Large intestine (tissue), 3 donors: ENCODE results near the gene MIER2. TPM values are rescaled to one million over a fixed set of nuclear protein-coding genes. Genes with fewer than 3 reads are reported as not detected.

Source experiments
- DNase-seq, 2 donors: peaks; one replicate each; pipeline versions ENCODE4 v3.0.0 to v3.0.0-alpha.2; 2013
- H3K27ac ChIP-seq: one replicate; pipeline ENCODE4 v1.5.1; 2013; ENCODE audit warnings: low read length
- H3K27me3 ChIP-seq: 2 replicates; pipeline ENCODE4 v1.6.1; 2013; ENCODE audit warnings: low read length; ENCODE audit not compliant: control insufficient read depth, insufficient read depth
- H3K36me3 ChIP-seq: 2 replicates; pipeline ENCODE4 v1.6.1; 2013; ENCODE audit warnings: low read length; ENCODE audit not compliant: control insufficient read depth, insufficient read depth
- H3K4me1 ChIP-seq: one replicate; pipeline ENCODE4 v1.6.1; 2013; ENCODE audit warnings: low read length; ENCODE audit not compliant: control insufficient read depth, insufficient read depth
- H3K4me3 ChIP-seq: one replicate; pipeline ENCODE4 v1.5.1; 2013; ENCODE audit warnings: low read length
- H3K9me3 ChIP-seq: one replicate; pipeline ENCODE4 v1.6.1; 2013; ENCODE audit warnings: mild to moderate bottlenecking, low read depth, low read length, moderate library complexity; ENCODE audit not compliant: control insufficient read depth
- WGBS: methylation state at CpG from one replicate; pipeline ENCODE4 v1.1.5; 2013; ENCODE audit warnings: low lambda C conversion rate; ENCODE audit not compliant: insufficient coverage; 5-methylcytosine and 5-hydroxymethylcytosine counted together
- polyA plus RNA-seq: library from polyadenylated mRNA; unstranded; fragments of 120-200 nt; gene quantifications from one replicate; pipeline ENCODE4 v1.2.1, GENCODE V29; 2013

The MIER2 gene
- polyA plus RNA-seq, 1 donor: 21.0 TPM

DNA sequence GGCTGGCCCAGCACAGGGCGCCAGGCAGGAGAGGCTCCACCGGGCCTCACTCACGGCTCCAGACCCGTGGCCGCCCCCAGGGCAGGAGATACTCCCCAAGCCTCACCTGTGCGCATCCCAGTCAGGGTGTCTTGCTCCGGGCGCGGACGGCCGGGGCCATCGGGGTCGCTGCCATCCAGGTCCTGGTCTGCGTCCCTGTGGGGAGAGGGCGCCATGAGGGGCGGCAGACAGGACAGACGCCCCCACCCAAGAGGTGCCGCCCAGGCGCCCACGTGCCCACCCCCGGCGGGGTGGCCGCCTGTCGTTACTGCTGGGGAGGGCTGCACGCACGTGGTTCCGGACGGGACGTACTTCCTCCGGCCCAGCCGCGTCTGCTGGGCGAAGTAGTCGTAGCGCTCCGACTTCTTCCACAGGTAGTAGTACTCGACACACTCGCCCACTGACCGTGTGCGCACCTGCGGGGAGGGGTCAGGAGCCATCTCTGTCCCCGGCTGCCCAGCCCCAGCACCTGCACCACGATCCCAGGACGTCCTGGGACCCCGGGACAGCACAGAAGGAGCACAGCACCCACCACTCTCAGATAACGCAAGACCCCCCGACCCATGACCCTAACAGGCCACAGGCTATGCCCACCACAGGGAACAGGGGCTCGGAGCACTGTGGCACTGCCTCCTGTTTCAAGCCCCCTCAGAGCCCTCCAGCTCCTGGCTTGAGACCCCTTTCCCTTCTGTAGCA is 36.0 kb downstream of the MIER2 start:
- peaks cover 2% of the 10 kb centered on the region for H3K4me1 ChIP-seq
- H3K27ac ChIP-seq: no peak overlapping the region
- no peak overlapping the region for H3K4me3 ChIP-seq
- H3K9me3 ChIP-seq: peaks cover 4% of the 10 kb centered on the region
- no CpG with 5 or more reads among the region's 48 CpGs for WGBS
- peaks cover 45% of the 10 kb centered on the region for H3K36me3 ChIP-seq
- DNase-seq: no peak
- H3K27me3 ChIP-seq: no peaks in the 10 kb centered on the region

DNA sequence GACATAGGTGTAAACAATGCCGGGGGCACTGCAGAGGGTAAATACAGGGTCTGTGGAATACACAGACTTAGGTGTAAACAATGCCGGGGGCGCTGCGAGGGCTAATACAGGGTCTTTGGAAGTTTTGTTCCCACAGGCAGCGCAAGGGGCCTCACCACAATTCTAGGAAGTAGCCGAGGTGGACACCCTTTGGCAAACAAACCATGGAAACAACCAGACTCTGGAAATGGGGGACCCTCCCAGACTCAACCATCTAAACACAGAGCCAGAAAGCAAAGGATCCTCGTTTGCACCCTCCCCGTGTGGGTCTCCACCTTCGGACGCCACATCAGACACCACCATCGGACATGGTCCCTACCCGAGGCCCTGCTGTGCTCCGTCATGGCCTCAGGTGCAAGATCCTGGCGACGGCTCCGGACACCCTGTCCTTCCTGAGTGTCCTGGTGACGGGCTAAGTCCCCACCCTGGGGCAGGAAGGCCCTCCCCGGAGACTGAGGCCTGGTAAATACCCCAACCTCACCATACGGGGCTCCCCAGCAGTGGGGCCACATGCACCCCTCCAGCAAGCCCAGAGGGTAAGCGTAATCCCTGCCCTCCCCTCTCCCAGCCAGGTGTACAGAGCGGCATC is 36.7 kb downstream of the MIER2 start:
- no peaks in the 10 kb centered on the region for H3K27me3 ChIP-seq
- no peak for DNase-seq
- peaks cover 2% of the 10 kb centered on the region for H3K4me1 ChIP-seq
- H3K36me3 ChIP-seq: peaks cover 41% of the 10 kb centered on the region
- H3K27ac ChIP-seq: no peak overlapping the region
- no peak overlapping the region for H3K4me3 ChIP-seq
- WGBS: no CpG with 5 or more reads among the region's 21 CpGs
- peaks cover 4% of the 10 kb centered on the region for H3K9me3 ChIP-seq

DNA sequence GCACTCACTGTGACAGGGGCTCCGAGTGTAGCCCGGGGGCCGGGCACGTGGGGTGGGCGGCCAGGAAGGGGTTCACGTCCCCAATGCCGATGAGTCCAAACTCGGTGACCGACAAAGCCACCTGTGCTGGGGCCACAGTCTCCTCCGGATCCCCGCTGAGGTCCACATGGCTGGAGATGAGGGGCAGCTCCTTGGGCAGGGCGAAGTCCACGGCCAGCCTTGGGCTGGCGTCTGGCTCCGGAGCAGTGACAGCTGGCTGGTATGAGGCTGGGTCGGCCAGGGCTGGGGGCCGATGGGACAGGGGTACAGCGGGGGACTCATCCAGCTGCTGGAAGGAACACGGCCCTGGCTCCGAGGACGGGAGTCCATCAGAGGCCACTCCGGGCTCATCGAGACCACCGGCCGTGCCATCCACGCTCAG is 37.5 kb downstream of the MIER2 start:
- Histone ChIP-seq H3K36me3 (peaks cover 41% of the 10 kb centered on the region), H3K27ac (no peak overlapping the region), H3K4me3 (no peak overlapping the region), H3K4me1 (peaks cover 2% of the 10 kb centered on the region), H3K9me3 (peaks cover 4% of the 10 kb centered on the region), H3K27me3 (no peaks in the 10 kb centered on the region)
- no CpG with 5 or more reads among the region's 26 CpGs for WGBS
- DNase-seq: no peak

DNA sequence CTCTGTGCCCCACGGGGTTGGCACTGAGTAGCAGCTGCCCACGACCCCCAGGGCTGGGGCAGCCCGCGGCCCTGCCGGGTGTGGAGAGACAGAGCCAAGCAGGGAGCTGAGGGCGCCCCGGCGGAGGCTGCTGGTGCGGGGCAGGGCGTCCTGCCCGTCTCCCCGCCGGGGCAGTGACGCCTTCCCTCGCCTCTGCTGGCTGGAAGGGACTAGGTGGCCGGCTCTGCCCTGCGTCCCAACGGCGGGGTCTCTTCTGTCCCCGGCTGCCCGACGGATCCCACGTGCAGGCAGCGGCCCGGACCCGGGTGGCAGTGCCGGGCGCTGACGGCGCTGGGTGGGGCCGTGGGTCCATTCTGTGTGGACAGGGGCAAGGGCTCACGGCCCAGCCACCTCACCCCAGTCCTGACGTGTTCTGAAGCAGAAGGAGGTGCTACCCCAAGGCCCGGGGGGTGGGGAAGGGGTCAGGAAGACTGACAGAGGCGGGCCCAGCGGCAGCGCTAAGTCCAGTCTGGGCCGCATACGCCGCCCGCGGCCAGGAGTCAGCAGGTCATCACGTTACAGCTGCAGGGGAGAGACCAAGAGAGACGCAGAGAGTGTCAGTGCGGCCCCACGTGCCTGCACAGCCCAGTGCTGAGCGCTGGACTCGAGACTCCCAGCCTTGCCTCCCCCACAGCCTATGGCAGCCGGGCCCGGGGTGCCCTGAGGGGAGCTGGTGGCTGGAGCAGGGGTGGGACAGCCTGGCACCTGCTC is 38.3 kb downstream of the MIER2 start:
- peaks cover 4% of the 10 kb centered on the region for H3K9me3 ChIP-seq
- peaks cover 2% of the 10 kb centered on the region for H3K4me1 ChIP-seq
- no peak overlapping the region for H3K27ac ChIP-seq
- H3K27me3 ChIP-seq: no peaks in the 10 kb centered on the region
- peaks cover 40% of the 10 kb centered on the region for H3K36me3 ChIP-seq
- DNase-seq: no peak
- H3K4me3 ChIP-seq: no peak overlapping the region
- WGBS: no CpG with 5 or more reads among the region's 50 CpGs

DNA sequence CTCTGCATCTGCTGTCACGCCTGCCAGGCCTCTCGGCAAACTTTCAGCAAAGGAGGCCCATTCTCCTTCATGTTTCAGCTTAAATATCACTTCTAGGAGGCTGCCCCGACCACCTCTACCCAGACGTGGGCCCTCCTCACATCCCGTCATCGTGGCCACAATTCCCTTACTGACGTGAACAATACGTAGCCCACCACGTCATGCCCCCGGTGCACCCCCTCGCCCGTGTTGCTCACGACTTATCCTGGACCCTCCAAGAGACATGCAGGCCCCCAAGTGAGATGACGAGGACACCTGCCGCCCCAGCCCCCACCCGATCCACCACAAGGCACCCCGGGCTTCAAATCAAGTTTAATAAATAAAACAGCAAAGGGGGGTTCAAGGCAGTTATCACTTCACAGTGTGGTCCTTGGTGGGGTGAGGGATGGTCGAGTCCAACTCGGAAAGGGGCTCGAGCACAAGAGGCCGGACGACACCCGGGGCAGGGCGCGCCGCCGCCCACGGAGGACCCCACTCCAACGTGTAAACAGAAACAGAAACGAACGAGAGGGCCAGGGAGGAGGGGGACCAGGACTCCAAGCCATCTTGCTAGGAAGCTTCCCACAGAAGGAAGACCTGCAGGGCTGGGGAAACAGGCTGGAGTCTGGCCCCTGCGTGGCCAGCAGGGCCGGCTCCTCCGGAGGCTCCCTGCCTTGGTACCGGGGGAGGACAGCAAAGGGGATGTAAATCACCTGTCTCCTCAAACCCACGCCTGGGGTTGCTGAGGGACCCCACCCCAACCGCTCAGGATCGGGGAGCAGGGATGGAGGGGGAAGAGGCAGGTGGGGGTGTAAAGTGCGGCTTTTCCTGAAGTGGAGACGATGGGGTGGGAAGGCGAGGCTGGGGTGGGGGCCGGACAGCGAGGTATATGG is 39.1 kb downstream of the MIER2 start:
- Histone ChIP-seq H3K9me3 (peaks cover 4% of the 10 kb centered on the region), H3K4me1 (peaks cover 2% of the 10 kb centered on the region), H3K27ac (no peak overlapping the region), H3K4me3 (no peak overlapping the region), H3K36me3 (peaks cover 33% of the 10 kb centered on the region), H3K27me3 (no peaks in the 10 kb centered on the region)
- 100% methylated on average over 1 of the region's 43 CpGs for WGBS
- DNase-seq: no peak

DNA sequence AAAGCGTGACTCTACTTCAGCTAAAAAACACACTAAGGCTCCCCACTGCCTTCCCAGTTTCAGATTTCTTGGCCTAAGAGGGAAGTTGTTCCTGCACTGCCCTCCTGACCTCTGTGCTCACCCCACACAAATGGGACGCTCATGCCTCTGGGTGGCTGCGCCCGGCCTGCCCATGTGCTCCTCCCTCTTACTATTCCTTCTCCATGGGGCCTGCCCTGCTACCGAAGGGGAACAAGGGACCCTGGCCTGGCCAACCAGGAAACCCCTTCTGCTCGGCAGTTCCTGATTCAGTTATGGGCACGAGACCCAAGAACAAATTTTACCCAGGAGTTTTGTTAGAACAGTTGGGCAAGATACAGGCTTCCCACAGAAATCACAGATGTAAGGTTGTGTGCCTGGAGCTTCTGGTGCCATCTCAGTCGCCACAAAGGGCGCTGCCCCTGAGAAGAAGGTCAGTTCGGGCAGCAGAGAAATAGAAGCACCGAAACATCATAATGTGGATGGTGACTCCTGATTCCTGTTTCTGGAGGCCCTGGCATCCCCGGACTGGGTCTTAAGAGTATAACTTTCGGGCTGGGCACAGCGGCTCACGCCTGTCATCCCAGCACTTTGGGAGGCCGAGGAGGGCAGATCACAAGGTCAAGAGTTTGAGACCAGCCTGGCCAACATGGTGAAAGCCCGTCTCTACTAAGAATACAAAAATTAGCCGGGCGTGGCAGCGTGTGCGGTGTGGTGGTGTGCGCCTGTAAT is 47.9 kb downstream of the MIER2 start:
- peaks cover 37% of the 10 kb centered on the region for H3K27me3 ChIP-seq
- H3K4me1 ChIP-seq: no peaks in the 10 kb centered on the region
- H3K27ac ChIP-seq: no peak overlapping the region
- no peaks in the 10 kb centered on the region for H3K36me3 ChIP-seq
- peaks cover 6% of the 10 kb centered on the region for H3K9me3 ChIP-seq
- WGBS: no CpG with 5 or more reads among the region's 22 CpGs
- H3K4me3 ChIP-seq: no peak overlapping the region
- no peak for DNase-seq

DNA sequence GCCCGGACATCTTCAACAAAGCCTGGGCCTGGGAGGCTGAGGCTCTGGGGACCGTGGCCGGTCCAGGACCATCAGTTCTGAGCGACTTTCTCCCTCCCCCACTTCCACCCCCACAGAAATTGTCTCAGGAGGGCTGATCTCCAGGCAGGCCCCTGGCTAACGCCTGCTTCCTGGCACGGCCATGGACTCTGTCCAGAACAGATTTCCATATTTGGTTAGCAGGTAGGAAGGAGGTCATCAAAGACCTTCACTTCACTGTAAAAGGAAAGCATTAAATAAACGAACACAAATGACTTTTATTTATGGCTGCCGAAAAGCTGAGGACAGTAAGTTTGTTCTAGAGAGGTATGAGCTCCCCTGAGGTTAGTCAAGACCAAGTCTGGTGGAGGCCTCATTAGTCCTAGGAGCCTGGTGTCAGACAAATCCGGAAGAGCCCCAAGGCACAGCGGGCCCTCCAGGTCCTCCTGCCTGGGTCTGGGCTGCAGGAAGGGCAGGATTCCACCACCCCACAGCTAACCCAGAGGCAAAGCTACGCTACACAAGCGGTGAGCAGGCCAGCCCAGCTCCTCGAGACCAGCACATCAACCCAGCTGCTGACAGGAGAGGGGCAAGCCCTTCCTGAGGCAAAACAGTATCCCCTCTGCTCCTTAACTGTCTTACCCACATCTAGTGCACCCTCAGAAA is 48.8 kb downstream of the MIER2 start:
- H3K9me3 ChIP-seq: peaks cover 6% of the 10 kb centered on the region
- no peaks in the 10 kb centered on the region for H3K36me3 ChIP-seq
- no peak for DNase-seq
- H3K4me3 ChIP-seq: no peak overlapping the region
- peaks cover 38% of the 10 kb centered on the region for H3K27me3 ChIP-seq
- H3K27ac ChIP-seq: no peak overlapping the region
- no CpG with 5 or more reads among the region's 13 CpGs for WGBS
- no peaks in the 10 kb centered on the region for H3K4me1 ChIP-seq

DNA sequence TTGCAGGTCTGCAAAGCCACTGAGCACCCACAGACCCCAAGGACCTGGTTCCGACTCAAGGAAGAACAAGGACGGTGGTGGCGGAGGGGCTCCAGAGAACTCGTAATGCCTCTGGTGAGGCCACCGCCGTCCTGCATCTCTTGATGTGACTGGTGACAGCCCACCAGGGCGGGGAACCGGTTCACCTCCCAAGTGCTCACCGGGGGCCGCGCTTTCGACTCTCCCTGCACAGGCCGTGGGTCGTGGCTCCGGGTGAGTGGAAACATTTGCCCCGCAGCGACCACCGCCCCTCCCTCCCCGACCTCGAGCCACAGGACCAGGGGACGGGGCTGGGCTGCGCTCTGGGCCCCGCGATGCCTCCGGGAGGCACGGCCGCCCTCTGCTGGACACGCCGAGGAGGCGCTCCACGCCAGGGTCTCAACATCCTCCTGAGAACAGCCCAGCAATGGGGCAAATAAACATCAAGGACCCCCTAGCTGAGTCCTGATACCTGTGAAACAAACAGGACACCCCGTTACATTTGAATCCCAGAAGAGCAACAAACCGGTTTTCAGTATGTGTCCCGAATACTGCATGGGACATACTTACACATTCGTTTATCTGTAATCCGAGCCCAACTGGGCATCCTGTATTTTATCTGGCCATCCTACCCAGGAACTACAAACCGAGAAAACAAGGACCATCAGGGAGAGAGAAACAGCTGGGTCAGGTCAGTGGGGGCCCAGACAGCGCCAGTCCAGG is 49.5 kb downstream of the MIER2 start:
- H3K36me3 ChIP-seq: no peaks in the 10 kb centered on the region
- H3K4me3 ChIP-seq: no peak overlapping the region
- H3K27ac ChIP-seq: no peak overlapping the region
- H3K4me1 ChIP-seq: no peaks in the 10 kb centered on the region
- peaks cover 43% of the 10 kb centered on the region for H3K27me3 ChIP-seq
- H3K9me3 ChIP-seq: peaks cover 6% of the 10 kb centered on the region
- peak in 1 of 2 donors; percentile 23 for DNase-seq
- WGBS: 20% methylated on average over 1 of the region's 38 CpGs
